ENCODE measurements around the gene GNA12. TPM values are rescaled to one million over a fixed set of nuclear protein-coding genes. Genes with fewer than 3 reads are reported as not detected.
A peak's percentile ranks its signal among the peaks of the same experiment; 100 is the strongest.

GNA12 gene
- total RNA-seq, 4 donors from 2014 or later, result 22.5 to 63.2 (median 35.1) TPM

DNA sequence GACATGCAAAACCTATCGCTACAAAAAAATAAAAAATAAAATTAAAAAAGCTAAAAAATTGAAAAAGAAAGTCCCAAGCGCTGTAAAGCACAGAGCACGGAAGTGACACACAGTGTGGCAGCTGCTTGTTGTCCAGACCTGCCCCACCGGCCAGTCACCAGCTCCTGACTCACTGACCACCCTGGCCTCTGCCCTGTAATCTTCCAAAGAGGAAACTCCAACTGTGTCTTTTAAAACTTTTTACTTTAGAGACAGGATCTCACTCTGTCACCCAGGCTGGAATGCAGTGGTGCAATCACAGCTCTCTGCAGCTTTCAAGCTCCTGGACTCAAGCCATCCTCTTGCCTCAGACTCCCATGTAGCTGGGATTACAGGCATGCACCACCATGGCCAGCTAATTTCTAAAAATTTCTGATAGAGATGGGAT lies 23.6 kb downstream of the GNA12 start:
- Histone ChIP-seq H3K4me1 (peaks cover 0 to 82% (median 22%) of the 10 kb centered on the region in 3 donors), H3K36me3 (no peaks in the 10 kb centered on the region), H3K4me3 (no peak overlapping the region), H3K9me3 (no peaks in the 10 kb centered on the region), H3K27me3 (no peaks in the 10 kb centered on the region), H3K27ac (peak overlapping the region in 3 of 4 donors; percentile 55 to 62 (median 59))
- WGBS, 2 donors (ENCODE audit: low coverage in 1 of 2), result 78 to 89% methylated on average over 4 of the region's 4 CpGs
- TF ChIP-seq POLR2AphosphoS5 (IDR thresholded peaks at IDR 0.05) (peak; percentile 83), POLR2A (IDR thresholded peaks at IDR 0.05) (no peak)
- peak; percentile 94 for ATAC-seq

DNA sequence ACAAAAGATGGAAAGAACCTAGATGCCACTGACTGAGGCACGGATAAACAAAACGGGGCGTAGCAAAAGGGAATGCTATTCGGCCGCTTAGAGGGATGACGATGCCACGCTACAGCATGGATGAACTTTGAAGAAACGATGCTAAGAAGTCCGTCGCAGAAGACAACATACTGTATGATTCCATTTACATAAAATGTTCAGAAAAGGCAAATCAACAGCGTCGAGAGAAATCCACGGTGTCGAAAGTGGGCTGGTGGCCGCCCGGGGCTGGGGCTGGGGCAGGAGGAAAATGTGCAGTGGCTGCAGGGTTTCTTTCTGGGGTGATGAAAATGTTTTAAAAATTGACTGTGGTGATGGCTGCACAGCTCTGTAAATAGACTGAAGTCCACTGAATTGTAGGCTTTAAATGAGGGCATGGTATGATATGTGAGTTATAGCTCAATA lies 24.1 kb downstream of the GNA12 start:
- Histone ChIP-seq H3K27me3 (no peaks in the 10 kb centered on the region), H3K4me3 (no peak overlapping the region), H3K27ac (peak overlapping the region in 2 of 4 donors; percentile 55 to 59), H3K9me3 (no peaks in the 10 kb centered on the region), H3K4me1 (peaks cover 0 to 79% (median 20%) of the 10 kb centered on the region in 3 donors), H3K36me3 (no peaks in the 10 kb centered on the region)
- WGBS, 2 donors (ENCODE audit: low coverage in 1 of 2), result 96% methylated on average over 16 of the region's 16 CpGs
- TF ChIP-seq EP300 (IDR thresholded peaks at IDR 0.05), result no peak
- TF ChIP-seq, protein P1, sequence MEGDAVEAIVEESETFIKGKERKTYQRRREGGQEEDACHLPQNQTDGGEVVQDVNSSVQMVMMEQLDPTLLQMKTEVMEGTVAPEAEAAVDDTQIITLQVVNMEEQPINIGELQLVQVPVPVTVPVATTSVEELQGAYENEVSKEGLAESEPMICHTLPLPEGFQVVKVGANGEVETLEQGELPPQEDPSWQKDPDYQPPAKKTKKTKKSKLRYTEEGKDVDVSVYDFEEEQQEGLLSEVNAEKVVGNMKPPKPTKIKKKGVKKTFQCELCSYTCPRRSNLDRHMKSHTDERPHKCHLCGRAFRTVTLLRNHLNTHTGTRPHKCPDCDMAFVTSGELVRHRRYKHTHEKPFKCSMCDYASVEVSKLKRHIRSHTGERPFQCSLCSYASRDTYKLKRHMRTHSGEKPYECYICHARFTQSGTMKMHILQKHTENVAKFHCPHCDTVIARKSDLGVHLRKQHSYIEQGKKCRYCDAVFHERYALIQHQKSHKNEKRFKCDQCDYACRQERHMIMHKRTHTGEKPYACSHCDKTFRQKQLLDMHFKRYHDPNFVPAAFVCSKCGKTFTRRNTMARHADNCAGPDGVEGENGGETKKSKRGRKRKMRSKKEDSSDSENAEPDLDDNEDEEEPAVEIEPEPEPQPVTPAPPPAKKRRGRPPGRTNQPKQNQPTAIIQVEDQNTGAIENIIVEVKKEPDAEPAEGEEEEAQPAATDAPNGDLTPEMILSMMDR (IDR thresholded peaks at IDR 0.05), result no peak
- TF ChIP-seq POLR2A (IDR thresholded peaks at IDR 0.05), result no peak
- TF ChIP-seq POLR2AphosphoS5 (IDR thresholded peaks at IDR 0.05), result no peak
- ATAC-seq, result no peak

DNA sequence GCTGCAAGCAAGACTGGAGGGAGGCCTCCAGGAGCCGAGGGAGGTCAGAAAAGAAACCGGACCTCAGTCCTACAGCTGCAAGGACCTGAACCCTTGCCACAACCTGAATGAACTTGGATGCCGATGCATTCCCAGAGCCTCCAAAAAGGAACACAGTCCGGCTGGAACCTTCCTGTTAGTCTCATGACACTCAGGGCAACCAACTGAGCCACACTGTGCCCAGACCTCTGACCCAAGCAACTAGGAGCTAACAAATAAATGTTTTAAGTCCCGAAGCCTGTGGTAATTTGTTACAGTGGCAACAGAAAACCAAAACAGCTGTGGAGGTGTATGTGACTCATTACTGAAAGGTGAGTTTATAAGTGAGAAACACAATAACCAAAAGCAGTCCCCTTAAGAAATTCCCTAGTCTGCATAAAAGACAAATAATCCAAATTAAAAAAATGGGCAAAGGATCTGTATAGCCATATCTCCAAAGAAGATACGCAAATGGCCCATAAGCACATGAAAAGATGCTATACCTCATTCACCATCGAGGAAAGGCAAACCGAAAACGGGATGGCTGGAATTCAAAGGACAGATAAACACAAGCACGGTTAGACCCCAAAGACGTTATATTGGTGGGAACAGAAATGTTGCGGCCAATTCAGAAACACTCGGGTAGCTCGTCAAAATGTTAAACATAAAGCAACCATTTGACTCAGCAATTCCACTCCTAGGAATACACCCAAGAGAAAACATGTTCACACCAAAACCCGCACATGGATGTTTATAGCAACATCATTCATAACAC lies 24.8 kb downstream of the GNA12 start:
- Histone ChIP-seq H3K27ac (peak overlapping the region in 1 of 4 donors; percentile 1), H3K9me3 (no peaks in the 10 kb centered on the region), H3K36me3 (no peaks in the 10 kb centered on the region), H3K4me1 (peaks cover 0 to 79% (median 18%) of the 10 kb centered on the region in 3 donors), H3K4me3 (no peak overlapping the region), H3K27me3 (no peaks in the 10 kb centered on the region)
- 90 to 98% methylated on average over 13 of the region's 15 CpGs for WGBS, 2 donors (ENCODE audit: low coverage in 1 of 2)
- ATAC-seq, result no peak
- TF ChIP-seq, protein P1 (IDR thresholded peaks at IDR 0.05), result no peak
- TF ChIP-seq EP300 (IDR thresholded peaks at IDR 0.05) (no peak), POLR2A (IDR thresholded peaks at IDR 0.05) (no peak), POLR2AphosphoS5 (IDR thresholded peaks at IDR 0.05) (no peak)

DNA sequence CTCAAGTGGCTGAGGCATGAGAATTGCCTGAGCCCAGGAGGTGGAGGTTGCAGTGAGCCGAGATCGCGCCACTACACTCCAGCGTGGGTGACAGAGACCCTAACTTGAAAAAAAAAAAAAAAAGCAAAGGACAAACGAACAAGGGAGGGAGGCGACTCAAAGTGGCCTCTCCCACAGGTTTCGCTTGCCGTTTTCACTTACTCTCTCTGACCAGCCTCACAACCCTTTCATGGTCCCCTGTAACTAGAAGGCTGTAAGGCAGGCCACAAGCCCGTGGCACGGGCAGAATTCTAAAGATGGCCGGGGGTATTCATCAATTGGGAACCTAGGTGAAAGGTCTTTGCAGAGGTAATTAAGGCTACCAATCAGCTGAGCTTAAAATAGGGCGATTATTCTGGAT lies 25.5 kb downstream of the GNA12 start:
- H3K4me3 ChIP-seq, result no peak overlapping the region
- TF ChIP-seq POLR2A (IDR thresholded peaks at IDR 0.05) (no peak), POLR2AphosphoS5 (IDR thresholded peaks at IDR 0.05) (no peak), EP300 (IDR thresholded peaks at IDR 0.05) (no peak)
- TF ChIP-seq, protein P1 (IDR thresholded peaks at IDR 0.05), result no peak
- H3K27me3 ChIP-seq, result no peaks in the 10 kb centered on the region
- no peaks in the 10 kb centered on the region for H3K36me3 ChIP-seq
- no peaks in the 10 kb centered on the region for H3K9me3 ChIP-seq
- ATAC-seq, result no peak
- WGBS, 2 donors (ENCODE audit: low coverage in 1 of 2), result 84 to 89% methylated on average over 8 to 11 of the region's 12 CpGs
- H3K4me1 ChIP-seq, result peaks cover 0 to 72% (median 17%) of the 10 kb centered on the region in 3 donors
- peak overlapping the region in 1 of 4 donors; percentile 39 for H3K27ac ChIP-seq

DNA sequence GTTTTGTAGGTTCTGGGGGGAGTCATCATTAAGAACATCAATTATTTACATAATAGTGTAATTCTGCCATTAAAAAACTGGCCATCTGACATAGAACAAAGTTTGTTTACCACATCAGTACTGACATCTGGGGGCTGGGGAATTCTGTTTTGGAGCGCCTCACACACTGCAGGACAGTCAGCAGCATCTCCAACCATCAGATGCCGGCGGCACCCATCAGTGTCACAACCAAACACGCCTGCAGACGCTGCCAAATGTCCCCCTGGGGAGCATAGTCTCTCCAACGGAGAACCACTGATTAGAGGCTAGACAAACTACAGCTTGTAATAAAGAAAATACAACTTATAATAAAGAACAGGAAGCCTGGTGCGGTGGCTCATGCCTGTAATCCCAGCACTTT lies 26.0 kb downstream of the GNA12 start:
- no peak for ATAC-seq
- Histone ChIP-seq H3K36me3 (no peaks in the 10 kb centered on the region), H3K4me1 (peaks cover 0 to 67% (median 16%) of the 10 kb centered on the region in 3 donors), H3K9me3 (no peaks in the 10 kb centered on the region), H3K4me3 (no peak overlapping the region), H3K27me3 (no peaks in the 10 kb centered on the region), H3K27ac (peak overlapping the region in 2 of 4 donors; percentile 7 to 39)
- 54 to 71% methylated on average over 3 to 4 of the region's 7 CpGs for WGBS, 2 donors (ENCODE audit: low coverage in 1 of 2)
- TF ChIP-seq EP300 (IDR thresholded peaks at IDR 0.05), result no peak
- TF ChIP-seq, protein P1 (IDR thresholded peaks at IDR 0.05), result no peak
- TF ChIP-seq POLR2AphosphoS5 (IDR thresholded peaks at IDR 0.05), result no peak
- TF ChIP-seq POLR2A (IDR thresholded peaks at IDR 0.05), result no peak

Measured in gastroesophageal sphincter (tissue), 4 donors.